Nephron progenitor cell (in vitro differentiated cells): ENCODE data around the gene FGF1.

Experiments
- DNase-seq: peaks from one replicate; pipeline ENCODE4 v3.0.0; 2021
- H3K27ac Mint-ChIP-seq: 2 replicates; pipeline ENCODE4 v1.8.0; 2021; ENCODE audit warnings: mild to moderate bottlenecking, moderate library complexity, mixed read lengths
- H3K27me3 Mint-ChIP-seq: 2 replicates; pipeline ENCODE4 v1.8.0; 2021; ENCODE audit warnings: mild to moderate bottlenecking, low read depth, mixed read lengths; ENCODE audit not compliant: poor library complexity
- H3K36me3 Mint-ChIP-seq: 2 replicates; pipeline ENCODE4 v1.8.0; 2021; ENCODE audit warnings: low read depth, mixed read lengths
- H3K4me1 Mint-ChIP-seq: 2 replicates; pipeline ENCODE4 v1.8.0; 2021; ENCODE audit warnings: mixed read lengths
- H3K4me3 Mint-ChIP-seq: 2 replicates; pipeline ENCODE4 v1.8.0; 2021; ENCODE audit warnings: mild to moderate bottlenecking, moderate library complexity, mixed read lengths
- H3K9me3 Mint-ChIP-seq: 2 replicates; pipeline ENCODE4 v1.8.0; 2021; ENCODE audit warnings: mild to moderate bottlenecking, moderate library complexity, mixed read lengths
- TF ChIP-seq, protein P1 (sequence below): fragments of 200-600 bp; sonication (generic); IDR thresholded peaks from 2 replicates; pipeline ENCODE4 v1.5.0; 2021; ENCODE audit warnings: antibody characterized with exemption

The FGF1 gene

DNA sequence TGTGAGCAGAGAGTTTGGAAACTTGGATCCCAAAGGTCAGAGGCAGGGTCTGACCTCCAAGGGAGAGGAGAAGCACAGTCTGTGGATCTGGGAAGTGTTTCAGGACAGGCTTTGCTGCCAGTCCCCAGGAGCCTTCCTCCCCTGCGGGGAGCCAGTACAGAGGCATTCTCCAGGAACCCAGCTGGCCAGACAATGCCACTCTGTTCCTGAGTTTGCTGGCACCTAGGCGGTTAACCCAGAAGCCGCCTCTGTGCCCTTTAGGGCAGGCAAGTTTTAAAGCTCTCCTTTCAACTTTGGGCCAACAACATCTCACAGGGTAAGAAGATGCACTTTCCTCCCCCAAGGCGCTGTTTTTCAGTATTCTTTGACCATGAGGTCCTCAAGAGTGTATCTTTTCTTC, 37.0 kb upstream of the FGF1 start:
- Mint-ChIP-seq H3K4me1 (peaks cover 31% of the 10 kb centered on the region), H3K9me3 (no peaks in the 10 kb centered on the region), H3K27me3 (no peaks in the 10 kb centered on the region), H3K4me3 (no peak overlapping the region), H3K36me3 (no peaks in the 10 kb centered on the region), H3K27ac (no peak overlapping the region)
- no peak for DNase-seq
- TF ChIP-seq, protein P1, sequence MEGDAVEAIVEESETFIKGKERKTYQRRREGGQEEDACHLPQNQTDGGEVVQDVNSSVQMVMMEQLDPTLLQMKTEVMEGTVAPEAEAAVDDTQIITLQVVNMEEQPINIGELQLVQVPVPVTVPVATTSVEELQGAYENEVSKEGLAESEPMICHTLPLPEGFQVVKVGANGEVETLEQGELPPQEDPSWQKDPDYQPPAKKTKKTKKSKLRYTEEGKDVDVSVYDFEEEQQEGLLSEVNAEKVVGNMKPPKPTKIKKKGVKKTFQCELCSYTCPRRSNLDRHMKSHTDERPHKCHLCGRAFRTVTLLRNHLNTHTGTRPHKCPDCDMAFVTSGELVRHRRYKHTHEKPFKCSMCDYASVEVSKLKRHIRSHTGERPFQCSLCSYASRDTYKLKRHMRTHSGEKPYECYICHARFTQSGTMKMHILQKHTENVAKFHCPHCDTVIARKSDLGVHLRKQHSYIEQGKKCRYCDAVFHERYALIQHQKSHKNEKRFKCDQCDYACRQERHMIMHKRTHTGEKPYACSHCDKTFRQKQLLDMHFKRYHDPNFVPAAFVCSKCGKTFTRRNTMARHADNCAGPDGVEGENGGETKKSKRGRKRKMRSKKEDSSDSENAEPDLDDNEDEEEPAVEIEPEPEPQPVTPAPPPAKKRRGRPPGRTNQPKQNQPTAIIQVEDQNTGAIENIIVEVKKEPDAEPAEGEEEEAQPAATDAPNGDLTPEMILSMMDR, result no peak

DNA sequence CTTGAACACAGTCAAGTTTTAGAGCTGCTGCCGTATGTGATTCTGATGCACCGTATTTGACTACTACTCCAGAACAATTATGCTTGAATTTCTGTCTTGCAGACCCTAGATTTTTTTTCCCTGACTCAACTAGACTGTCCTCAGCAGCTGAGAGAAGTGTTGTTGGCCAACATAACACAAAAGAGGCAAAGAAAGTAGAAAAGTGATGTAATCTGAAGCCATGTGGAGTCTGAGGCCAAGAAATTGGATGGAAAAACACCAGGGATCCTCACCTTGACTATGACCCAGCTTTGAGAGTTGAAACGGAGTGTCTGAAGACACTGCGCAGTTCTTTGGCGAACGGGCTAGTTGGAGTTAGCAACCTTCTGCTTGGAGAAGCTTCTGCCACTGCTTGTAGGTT, 36.3 kb upstream of the FGF1 start:
- Mint-ChIP-seq H3K9me3 (no peaks in the 10 kb centered on the region), H3K36me3 (no peaks in the 10 kb centered on the region), H3K4me1 (peaks cover 38% of the 10 kb centered on the region), H3K4me3 (no peak overlapping the region), H3K27me3 (no peaks in the 10 kb centered on the region), H3K27ac (no peak overlapping the region)
- DNase-seq, result no peak
- TF ChIP-seq, protein P1, result no peak

DNA sequence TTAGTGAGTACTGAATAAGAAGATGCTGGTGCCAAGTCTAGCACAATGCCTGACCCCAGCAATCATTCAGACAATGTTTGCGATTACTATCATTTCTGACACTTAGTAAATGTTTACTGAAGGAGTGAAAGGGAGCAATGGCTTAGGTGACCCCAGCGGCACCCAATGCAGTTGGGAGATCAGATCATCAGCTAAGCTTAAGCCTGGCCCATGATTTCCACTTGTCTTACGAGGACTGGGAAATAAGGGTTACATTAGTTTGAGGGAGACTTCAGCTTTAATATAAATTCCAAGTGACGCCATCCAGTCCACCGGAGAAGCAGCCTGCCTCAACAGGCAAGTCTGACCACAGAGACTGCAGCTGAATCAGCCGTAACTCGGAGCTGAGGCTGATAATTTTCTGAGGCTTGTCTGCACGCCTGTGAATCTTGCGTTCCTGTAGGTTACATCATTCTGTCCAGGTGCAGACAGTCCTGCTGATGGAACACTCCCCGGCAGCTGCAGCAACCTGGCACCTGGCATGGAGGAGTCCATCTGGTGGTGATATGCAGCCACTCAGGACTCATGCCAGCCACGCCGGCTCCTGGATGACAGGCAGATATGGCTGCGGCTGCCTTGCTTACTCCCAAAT, 34.9 kb upstream of the FGF1 start:
- no peak overlapping the region for H3K4me3 Mint-ChIP-seq
- H3K9me3 Mint-ChIP-seq, result no peaks in the 10 kb centered on the region
- no peaks in the 10 kb centered on the region for H3K36me3 Mint-ChIP-seq
- TF ChIP-seq, protein P1, result no peak
- H3K27ac Mint-ChIP-seq, result no peak overlapping the region
- DNase-seq, result no peak
- H3K4me1 Mint-ChIP-seq, result peaks cover 45% of the 10 kb centered on the region
- H3K27me3 Mint-ChIP-seq, result no peaks in the 10 kb centered on the region

DNA sequence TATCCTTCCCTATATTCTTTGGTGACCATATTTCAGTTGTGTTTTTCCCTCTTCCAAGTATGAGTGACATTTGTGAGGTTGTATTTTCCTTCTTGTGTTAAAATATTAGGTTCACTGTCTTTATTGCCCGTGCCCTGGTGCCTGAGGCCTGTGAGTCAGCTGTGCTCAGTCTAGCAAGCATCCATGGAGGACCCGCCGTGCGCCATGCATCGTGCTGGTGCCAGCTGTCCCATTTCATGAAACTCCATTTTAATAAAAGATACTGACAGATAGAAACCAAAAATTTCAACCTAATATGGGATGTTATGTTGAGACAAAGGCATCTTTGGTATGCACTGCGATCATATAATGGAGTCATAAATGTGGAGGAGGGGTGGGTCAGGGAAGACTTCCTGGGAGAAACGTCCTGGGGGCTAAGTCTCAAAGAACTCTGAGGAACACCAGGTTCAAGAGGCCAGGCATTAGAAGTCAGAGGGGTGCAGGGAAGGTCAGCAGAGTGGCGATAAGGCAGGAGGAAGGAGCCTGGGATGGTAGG, 34.0 kb upstream of the FGF1 start:
- Mint-ChIP-seq H3K27me3 (no peaks in the 10 kb centered on the region), H3K4me3 (no peak overlapping the region), H3K36me3 (no peaks in the 10 kb centered on the region), H3K27ac (no peak overlapping the region), H3K4me1 (peaks cover 45% of the 10 kb centered on the region), H3K9me3 (no peaks in the 10 kb centered on the region)
- no peak for DNase-seq
- TF ChIP-seq, protein P1, result no peak

DNA sequence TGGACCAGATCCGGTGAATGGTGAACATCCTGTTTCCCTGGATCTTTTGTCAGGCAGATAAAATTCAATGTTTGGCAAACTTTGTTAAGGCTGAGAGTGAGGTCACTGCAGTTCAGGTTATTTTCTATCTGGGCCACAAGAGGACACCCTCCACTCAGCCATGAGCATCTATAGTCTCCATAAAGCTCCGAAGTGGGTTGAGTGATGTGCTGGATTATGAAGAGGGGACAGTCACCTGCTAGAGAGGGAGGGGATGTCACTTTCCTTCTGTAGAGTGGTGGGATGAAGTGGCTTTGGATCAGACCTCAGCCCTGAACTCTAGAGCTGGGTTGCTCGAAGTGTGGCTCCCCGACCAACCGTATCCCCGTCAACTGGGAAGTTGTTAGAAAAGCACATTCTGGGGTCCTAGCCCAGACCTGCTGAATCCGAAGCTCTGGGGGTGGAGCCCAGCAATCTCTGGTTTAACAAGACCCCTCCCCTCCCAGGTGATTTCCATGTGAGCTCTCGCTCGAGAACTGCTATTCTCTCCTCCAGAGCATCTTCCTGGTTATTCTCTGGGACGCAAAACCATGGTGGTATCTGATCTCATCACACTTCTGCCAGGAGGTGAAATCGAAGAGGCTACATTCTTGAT, 31.8 kb upstream of the FGF1 start:
- Mint-ChIP-seq H3K9me3 (no peaks in the 10 kb centered on the region), H3K27me3 (no peaks in the 10 kb centered on the region), H3K4me1 (peaks cover 39% of the 10 kb centered on the region), H3K36me3 (no peaks in the 10 kb centered on the region), H3K27ac (no peak overlapping the region), H3K4me3 (no peak overlapping the region)
- TF ChIP-seq, protein P1, result no peak
- no peak for DNase-seq

DNA sequence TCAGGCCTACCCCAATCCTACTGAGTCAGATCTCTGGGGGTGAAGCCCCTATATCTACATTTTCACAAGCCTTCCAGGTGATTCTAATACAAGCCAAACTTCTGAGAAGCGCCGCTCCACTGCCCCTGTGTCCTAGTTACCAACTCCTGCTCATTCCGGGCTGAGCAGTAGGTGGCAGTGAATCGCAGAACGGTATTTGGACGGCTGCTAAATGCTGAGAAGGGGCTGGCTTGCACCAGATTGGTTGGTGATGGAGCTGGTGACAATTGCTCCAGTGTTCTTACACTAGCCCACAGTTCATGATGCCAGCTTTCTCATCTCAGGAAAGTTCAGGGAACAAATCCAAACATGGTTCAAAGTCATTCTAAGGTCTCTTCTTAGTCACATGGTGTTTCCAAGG, 31.1 kb upstream of the FGF1 start:
- H3K27me3 Mint-ChIP-seq, result no peaks in the 10 kb centered on the region
- peak; percentile 59 for DNase-seq
- H3K4me1 Mint-ChIP-seq, result peaks cover 39% of the 10 kb centered on the region
- no peak overlapping the region for H3K27ac Mint-ChIP-seq
- no peaks in the 10 kb centered on the region for H3K9me3 Mint-ChIP-seq
- H3K4me3 Mint-ChIP-seq, result no peak overlapping the region
- TF ChIP-seq, protein P1, result peak; percentile 40
- H3K36me3 Mint-ChIP-seq, result no peaks in the 10 kb centered on the region
